Epithelial cell of prostate (primary cell): Measurements from ENCODE around the gene APOBEC3G.
"Not testable (repeated sequence)": the region's sequence is repeated elsewhere in the genome, so short reads cannot be mapped to it uniquely, and the experiment has no call there.

Experiments used
- DNase-seq: peaks from one replicate; pipeline ENCODE4 v3.0.0-alpha.2; 2011; ENCODE audit warnings: low read depth, low spot score
- H3K27ac ChIP-seq: fragments of 450-650 bp; 2 replicates; pipeline ENCODE4 v1.5.1; 2017; ENCODE audit warnings: mild to moderate bottlenecking

The APOBEC3G gene

GRCh38 chr22:39077026-39077840 lies at the start of gene APOBEC3G:
Gene APOBEC3G, plus strand, starts transcription at chr22:39077275. Its CDS starts 87 bp downstream, at chr22:39077362.
- H3K27ac ChIP-seq, DNase-seq: not testable (repeated sequence)

GRCh38 chr22:39027717-39028116 lies 49.4 kb upstream of the APOBEC3G start:
- DNase-seq = no peak
- no peak overlapping the region for H3K27ac ChIP-seq

DNA sequence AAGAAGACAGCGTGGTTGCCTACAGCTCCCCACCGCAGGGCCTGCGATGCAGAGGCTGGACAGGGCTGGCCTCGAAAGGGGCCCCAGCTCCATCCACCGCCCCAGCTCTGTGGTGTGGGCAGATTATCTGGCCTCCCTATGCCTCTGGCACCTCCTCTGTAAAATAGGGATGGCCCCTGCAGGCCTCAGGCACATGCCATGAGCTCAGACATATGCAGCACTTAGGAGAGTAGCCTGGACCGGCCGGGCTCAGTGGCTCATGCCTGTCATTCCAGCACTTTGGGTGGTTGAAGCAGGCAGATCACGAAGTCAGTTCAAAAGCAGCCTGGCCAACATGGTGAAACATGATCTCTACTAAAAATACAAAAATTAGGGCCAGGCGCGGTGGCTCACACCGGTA lies 48.8 kb upstream of the APOBEC3G start:
- DNase-seq = no peak
- no peak overlapping the region for H3K27ac ChIP-seq

DNA sequence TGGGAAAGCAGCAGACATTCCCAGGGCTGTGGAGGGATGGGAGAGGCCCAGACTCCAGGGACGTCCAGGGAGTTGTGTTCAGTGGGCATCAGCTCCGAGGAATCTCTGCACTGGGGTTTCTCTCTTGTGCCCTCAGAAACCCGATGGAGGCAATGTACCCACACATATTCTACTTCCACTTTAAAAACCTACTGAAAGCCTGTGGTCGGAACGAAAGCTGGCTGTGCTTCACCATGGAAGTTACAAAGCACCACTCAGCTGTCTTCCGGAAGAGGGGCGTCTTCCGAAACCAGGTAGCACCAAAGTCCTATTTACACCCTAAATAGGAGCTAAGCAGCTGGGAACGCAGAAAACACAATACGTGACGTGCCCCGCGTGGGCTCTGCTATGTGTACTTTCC lies 47.8 kb upstream of the APOBEC3G start:
- no peak for DNase-seq
- H3K27ac ChIP-seq = no peak overlapping the region

DNA sequence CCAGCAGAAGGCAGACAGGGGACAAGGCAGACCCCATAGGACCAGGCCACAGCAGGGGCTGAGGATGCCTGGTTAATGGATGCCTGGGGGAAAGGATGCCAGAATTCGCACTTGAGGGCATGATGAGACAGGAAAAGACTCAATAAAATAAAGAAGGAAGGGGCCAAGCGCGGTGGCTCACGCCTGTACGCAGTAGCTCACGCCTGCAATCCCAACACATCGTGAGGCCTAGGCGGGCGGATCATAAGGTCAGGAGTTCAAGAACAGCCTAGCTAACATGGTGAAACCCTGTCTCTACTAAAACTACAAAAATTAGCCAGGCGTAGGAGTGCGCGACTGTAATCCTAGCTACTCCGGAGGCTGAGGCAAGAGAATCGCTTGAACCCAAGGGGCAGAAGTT lies 46.4 kb upstream of the APOBEC3G start:
- no peak for DNase-seq
- H3K27ac ChIP-seq = no peak overlapping the region

DNA sequence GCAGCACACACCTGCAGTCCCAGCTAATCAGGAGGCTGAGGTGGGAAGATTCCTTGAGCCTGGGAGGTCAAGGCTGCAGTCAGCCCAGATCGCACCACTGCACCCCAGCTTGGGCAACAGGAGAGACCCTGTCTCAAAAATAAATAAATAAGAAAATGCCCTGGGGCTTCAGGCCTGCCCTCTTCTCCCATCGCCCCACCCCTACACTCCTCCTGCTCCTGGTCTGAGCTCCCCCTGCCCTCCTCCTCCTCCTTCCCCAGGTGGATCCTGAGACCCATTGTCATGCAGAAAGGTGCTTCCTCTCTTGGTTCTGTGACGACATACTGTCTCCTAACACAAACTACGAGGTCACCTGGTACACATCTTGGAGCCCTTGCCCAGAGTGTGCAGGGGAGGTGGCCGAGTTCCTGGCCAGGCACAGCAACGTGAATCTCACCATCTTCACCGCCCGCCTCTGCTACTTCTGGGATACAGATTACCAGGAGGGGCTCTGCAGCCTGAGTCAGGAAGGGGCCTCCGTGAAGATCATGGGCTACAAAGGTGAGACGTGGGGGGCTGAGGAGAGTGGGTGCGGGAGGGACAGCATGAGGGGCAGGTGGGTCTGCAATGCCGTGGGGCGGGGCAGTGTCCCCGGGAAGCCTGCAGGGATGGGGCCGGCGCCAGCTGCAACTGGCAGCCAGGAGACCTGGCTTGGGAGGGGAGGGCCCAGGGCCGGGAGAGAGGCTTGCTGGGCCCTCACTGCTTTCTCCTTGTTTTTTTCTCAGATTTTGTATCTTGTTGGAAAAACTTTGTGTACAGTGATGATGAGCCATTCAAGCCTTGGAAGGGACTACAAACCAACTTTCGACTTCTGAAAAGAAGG lies 45.4 kb upstream of the APOBEC3G start:
- not testable (repeated sequence) for H3K27ac ChIP-seq, DNase-seq

- H3K27ac ChIP-seq, DNase-seq: not testable (repeated sequence)
Measured at GRCh38 chr22:39037071-39037470, 40.0 kb upstream of the APOBEC3G start.

GRCh38 chr22:39039306-39040126 lies 37.6 kb upstream of the APOBEC3G start:
- no peak overlapping the region for H3K27ac ChIP-seq
- no peak for DNase-seq

GRCh38 chr22:39040155-39040537 lies 36.9 kb upstream of the APOBEC3G start:
- not testable (repeated sequence) for H3K27ac ChIP-seq, DNase-seq

DNA sequence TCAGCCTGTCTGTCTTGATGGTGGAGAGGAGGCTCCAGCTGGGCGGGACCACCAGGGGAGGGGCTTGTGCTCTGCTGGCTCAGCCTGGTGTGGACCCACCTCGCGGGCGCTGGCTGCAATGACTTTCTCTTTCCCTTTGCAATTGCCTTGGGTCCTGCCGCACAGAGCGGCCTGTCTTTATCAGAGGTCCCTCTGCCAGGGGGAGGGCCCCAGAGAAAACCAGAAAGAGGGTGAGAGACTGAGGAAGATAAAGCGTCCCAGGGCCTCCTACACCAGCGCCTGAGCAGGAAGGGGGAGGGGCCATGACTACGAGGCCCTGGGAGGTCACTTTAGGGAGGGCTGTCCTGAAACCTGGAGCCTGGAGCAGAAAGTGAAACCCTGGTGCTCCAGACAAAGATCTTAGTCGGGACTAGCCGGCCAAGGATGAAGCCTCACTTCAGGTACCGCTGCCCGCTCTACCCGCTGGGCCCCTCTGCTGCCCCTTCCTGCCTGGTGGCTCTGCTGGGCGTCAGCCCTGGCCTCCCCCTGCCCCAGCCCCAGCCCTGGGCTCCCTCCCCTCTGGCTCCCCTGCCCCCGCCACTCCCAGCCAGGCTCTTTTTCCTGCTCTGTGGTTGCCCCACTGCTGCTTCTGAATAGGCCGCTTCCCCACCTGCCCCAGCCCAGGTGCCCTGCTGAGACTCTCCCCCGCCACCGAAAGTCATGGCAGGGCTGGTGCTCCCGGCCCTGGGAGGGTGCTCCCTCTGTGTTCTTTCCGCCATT lies 36.4 kb upstream of the APOBEC3G start, which contains the start of gene APOBEC3F:
TSS of gene APOBEC3F (plus strand) at position 327 of the 759 bp plus-strand sequence. CDS start at position 424, 97 bp downstream.
- peak within 1 kb of the TSS; percentile 57 for H3K27ac ChIP-seq
- not testable (repeated sequence) for DNase-seq

- no peak for DNase-seq
- H3K27ac ChIP-seq = no peak overlapping the region
Measured at GRCh38 chr22:39041908-39042307, 35.2 kb upstream of the APOBEC3G start.

DNA sequence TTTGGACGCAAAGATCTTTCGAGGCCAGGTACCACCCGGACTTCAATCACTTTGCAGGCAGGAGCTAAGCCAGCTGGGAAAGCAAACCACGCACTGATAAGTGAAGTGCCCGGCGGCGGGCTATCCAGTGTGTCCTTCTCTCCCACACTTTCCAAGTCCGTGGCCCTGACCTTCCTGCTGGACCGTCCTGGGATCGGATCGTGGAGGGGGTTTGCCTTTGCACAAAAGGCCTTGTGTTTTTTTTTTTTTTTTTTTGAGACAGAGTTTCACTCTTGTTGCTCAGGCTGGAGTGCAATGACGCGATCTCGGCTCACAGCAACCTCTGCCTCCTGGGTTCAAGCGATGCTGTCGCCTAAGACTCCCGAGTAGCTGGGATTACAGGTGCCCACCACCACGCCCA lies 34.0 kb upstream of the APOBEC3G start:
- not testable (repeated sequence) for H3K27ac ChIP-seq, DNase-seq

- H3K27ac ChIP-seq, DNase-seq: not testable (repeated sequence)
Measured at GRCh38 chr22:39045136-39045535, 31.9 kb upstream of the APOBEC3G start.

- not testable (repeated sequence) for H3K27ac ChIP-seq, DNase-seq
Measured at GRCh38 chr22:39049486-39049885, 27.6 kb upstream of the APOBEC3G start.

- H3K27ac ChIP-seq, DNase-seq: not testable (repeated sequence)
Measured at GRCh38 chr22:39051844-39052495, 25.1 kb upstream of the APOBEC3G start.

DNA sequence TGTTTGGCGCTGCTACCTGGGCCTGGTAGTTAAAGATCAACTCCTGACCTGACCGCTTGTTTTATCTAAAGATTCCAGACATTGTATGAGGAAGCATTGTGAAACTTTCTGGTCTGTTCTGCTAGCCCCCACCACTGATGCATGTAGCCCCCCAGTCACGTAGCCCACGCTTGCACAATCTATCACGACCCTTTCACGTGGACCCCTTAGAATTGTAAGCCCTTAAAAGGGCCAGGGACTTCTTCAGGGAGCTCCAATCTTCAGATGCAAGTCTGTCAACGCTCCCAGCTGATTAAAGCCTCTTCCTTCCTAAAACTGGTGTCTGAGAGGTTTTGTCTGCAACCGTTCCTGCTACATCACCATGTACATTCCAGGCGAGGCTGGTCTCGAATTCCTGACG lies 21.4 kb upstream of the APOBEC3G start:
- no peak for DNase-seq
- no peak overlapping the region for H3K27ac ChIP-seq

GRCh38 chr22:39061290-39061689 lies 15.8 kb upstream of the APOBEC3G start:
- not testable (repeated sequence) for DNase-seq, H3K27ac ChIP-seq

DNA sequence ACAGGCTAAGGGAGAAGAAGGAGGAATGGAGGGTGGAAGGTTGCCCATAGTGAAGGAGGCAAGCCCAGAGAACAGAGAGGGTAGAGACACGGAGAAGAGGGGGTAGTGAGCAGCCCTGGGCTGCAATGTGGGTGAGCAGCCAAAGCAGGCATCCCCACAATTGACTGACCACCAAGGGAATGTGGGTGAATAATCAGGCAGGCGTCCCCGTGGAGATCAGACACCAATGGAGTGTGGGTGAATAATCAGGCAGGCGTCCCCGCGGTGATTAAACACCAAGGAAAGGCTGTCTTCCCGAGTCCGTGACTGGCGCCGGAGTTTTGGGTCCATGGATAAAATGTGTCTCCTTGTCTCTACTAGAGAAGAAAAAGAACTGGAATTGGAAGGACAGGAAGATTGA lies 15.1 kb upstream of the APOBEC3G start:
- not testable (repeated sequence) for H3K27ac ChIP-seq, DNase-seq

- H3K27ac ChIP-seq, DNase-seq: not testable (repeated sequence)
Measured at GRCh38 chr22:39063904-39064303, 13.2 kb upstream of the APOBEC3G start.
